GM19395 (cell line): ENCODE measurements around the gene KLK2.

Experiments
- ATAC-seq: cut with Tn5 transposase; IDR thresholded peaks from one replicate; pipeline ENCODE4 v1.9.1; 2021; ENCODE audit warnings: mild to moderate bottlenecking, moderate library complexity; ENCODE audit not compliant: unreplicated experiment

The KLK2 gene

DNA sequence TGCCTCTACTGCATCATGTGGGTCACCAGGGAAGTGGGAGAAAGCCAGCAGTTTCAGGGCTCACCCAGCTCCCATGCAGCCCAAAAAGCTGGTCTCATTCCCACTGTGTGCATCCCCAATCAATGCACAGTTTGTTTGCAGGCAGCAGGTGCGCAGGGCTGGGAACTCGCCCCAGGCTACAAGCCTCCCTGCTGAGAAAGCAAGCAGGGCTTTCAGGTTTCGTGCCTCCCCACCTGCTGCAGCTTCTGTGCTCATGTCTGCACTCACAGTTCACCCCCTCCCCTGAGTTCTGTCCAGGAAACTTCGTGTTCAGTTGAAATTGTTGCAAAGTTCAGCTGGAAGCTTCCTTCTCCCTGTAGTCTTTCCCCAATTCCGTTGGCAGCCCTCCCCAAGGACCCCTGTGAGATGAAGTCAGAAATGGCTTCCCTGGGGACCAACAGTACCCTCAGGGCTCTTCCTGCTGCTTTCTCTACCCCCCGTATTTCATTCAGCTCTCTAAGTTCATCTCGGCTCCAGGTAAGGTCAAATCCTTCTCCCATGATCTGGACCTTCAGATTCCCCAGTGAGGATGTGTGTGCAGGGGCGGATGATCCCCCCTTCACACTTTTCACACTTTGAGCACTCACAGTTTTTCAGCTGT lies 28.8 kb upstream of the KLK2 start:
- no peak for ATAC-seq

- no peak for ATAC-seq
Measured at GRCh38 chr19:50850738-50851137, 22.5 kb upstream of the KLK2 start.

DNA sequence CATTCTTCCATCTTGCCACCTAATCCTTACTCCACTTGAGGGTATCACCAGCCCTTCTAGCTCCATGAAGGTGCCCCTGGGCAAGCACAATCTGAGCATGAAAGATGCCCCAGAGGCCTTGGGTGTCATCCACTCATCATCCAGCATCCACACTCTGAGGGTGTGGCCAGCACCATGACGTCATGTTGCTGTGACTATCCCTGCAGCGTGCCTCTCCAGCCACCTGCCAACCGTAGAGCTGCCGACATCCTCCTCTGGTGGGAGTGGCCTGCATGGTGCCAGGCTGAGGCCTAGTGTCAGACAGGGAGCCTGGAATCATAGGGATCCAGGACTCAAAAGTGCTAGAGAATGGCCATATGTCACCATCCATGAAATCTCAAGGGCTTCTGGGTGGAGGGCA lies 21.6 kb upstream of the KLK2 start:
- no peak for ATAC-seq

- no peak for ATAC-seq
Measured at GRCh38 chr19:50854636-50855410, 18.4 kb upstream of the KLK2 start, which contains the start of gene KLK3. KLK3 (plus strand) TSS chr19:50854915; CDS start chr19:50854956, 41 bp downstream.

DNA sequence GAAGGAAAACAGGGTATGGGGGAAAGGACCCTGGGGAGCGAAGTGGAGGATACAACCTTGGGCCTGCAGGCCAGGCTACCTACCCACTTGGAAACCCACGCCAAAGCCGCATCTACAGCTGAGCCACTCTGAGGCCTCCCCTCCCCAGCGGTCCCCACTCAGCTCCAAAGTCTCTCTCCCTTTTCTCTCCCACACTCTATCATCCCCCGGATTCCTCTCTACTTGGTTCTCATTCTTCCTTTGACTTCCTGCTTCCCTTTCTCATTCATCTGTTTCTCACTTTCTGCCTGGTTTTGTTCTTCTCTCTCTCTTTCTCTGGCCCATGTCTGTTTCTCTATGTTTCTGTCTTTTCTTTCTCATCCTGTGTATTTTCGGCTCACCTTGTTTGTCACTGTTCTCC lies 15.9 kb upstream of the KLK2 start:
- no peak for ATAC-seq

- ATAC-seq: no peak
Measured at GRCh38 chr19:50858886-50859285, 14.4 kb upstream of the KLK2 start.

DNA sequence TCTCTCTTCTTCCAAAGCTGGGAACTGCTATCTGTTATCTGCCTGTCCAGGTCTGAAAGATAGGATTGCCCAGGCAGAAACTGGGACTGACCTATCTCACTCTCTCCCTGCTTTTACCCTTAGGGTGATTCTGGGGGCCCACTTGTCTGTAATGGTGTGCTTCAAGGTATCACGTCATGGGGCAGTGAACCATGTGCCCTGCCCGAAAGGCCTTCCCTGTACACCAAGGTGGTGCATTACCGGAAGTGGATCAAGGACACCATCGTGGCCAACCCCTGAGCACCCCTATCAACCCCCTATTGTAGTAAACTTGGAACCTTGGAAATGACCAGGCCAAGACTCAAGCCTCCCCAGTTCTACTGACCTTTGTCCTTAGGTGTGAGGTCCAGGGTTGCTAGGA lies 13.4 kb upstream of the KLK2 start:
- ATAC-seq: no peak

GRCh38 chr19:50861010-50861409 lies 12.2 kb upstream of the KLK2 start:
- no peak for ATAC-seq

DNA sequence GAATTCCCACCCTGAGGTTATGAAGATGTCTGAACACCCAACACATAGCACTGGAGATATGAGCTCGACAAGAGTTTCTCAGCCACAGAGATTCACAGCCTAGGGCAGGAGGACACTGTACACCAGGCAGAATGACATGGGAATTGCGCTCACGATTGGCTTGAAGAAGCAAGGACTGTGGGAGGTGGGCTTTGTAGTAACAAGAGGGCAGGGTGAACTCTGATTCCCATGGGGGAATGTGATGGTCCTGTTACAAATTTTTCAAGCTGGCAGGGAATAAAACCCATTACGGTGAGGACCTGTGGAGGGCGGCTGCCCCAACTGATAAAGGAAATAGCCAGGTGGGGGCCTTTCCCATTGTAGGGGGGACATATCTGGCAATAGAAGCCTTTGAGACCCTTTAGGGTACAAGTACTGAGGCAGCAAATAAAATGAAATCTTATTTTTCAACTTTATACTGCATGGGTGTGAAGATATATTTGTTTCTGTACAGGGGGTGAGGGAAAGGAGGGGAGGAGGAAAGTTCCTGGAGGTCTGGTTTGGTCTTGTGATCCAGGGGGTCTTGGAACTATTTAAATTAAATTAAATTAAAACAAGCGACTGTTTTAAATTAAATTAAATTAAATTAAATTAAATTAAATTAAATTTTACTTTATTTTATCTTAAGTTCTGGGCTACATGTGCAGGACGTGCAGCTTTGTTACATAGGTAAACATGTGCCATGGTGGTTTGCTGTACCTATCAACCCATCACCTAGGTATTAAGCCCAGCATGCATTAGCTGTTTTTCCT lies 11.5 kb upstream of the KLK2 start:
- no peak for ATAC-seq

DNA sequence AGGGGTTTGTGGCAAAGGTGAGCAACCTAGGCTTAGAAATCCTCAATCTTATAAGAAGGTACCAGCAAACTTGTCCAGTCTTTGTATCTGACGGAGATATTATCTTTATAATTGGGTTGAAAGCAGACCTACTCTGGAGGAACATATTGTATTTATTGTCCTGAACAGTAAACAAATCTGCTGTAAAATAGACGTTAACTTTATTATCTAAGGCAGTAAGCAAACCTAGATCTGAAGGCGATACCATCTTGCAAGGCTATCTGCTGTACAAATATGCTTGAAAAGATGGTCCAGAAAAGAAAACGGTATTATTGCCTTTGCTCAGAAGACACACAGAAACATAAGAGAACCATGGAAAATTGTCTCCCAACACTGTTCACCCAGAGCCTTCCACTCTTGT lies 3.8 kb upstream of the KLK2 start:
- ATAC-seq: no peak

DNA sequence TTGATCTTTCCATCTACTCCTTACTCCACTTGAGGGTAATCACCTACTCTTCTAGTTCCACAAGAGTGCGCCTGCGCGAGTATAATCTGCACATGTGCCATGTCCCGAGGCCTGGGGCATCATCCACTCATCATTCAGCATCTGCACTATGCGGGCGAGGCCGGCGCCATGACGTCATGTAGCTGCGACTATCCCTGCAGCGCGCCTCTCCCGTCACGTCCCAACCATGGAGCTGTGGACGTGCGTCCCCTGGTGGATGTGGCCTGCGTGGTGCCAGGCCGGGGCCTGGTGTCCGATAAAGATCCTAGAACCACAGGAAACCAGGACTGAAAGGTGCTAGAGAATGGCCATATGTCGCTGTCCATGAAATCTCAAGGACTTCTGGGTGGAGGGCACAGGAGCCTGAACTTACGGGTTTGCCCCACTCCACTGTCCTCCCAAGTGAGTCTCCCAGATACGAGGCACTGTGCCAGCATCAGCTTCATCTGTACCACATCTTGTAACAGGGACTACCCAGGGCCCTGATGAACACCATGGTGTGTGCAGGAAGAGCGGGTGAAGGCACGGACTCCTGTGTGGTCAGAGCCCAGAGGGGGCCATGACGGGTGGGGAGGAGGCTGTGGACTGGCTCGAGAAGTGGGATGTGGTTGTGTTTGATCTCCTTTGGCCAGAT lies 2.7 kb upstream of the KLK2 start:
- no peak for ATAC-seq

- no peak for ATAC-seq
Measured at GRCh38 chr19:50874211-50874610, 972 bp downstream of the KLK2 start.

DNA sequence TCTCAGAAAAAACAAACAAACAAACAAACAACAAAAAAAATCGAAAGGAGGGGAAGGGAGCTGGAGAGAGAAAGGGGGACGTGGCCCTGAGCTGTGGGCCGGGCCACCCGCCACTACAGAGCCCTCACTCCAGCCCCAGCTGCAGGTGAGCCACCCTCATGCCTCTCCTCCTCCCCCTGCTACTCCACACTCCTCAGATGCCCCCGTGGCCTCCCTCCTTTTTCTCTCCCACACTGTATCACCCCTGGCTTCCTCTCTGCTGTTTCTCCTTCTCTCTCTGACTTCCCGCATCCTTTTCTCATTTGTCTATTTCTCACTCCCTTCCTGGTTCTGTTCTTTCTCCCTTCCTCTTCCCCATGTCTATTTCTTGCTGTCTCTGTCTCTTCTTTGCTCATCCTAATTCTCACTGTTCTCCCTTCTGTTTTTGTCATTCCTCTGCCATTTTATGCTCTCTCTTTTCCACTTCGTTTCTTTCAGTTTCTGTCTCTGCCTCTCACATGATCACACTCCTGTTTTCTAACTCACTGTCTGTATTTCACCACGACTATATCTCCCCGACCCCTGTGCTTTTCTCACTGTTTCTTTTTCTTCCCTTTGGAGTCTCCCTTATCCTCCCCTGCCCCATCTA lies 2.7 kb downstream of the KLK2 start:
- no peak for ATAC-seq

GRCh38 chr19:50876456-50876855 lies 3.2 kb downstream of the KLK2 start:
- ATAC-seq: no peak

- ATAC-seq: no peak
Measured at GRCh38 chr19:50877338-50877737, 4.1 kb downstream of the KLK2 start.

DNA sequence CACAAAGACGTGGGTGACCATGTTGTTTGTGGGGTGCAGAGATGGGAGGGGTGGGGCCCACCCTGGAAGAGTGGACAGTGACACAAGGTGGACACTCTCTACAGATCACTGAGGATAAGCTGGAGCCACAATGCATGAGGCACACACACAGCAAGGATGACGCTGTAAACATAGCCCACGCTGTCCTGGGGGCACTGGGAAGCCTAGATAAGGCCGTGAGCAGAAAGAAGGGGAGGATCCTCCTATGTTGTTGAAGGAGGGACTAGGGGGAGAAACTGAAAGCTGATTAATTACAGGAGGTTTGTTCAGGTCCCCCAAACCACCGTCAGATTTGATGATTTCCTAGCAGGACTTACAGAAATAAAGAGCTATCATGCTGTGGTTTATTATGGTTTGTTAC lies 5.6 kb downstream of the KLK2 start:
- ATAC-seq: no peak

- no peak for ATAC-seq
Measured at GRCh38 chr19:50880241-50880640, 7.0 kb downstream of the KLK2 start.

DNA sequence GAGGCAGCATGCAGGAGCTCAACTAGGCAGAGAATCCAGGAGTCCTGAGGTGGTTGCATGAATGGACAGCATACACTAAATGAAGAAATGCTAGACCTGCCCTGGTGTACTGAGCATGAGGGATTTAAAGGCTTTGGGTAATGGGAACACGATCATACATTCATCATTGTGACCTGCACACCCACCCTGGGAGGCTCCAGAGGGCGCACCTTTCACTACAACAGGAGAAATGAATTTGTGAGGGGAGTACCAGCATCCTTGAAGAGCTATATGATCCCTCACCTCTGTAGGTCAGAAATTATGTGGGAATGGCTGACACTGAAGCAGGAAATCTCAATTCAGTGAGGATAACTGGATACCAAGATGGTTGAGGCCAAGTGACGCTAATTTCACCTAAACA lies 8.9 kb downstream of the KLK2 start:
- no peak for ATAC-seq

GRCh38 chr19:50889638-50890037 lies 16.4 kb downstream of the KLK2 start:
- no peak for ATAC-seq

GRCh38 chr19:50890422-50891252 lies 17.4 kb downstream of the KLK2 start:
- ATAC-seq: no peak
